ENCODE measurements around the gene KDM2B.

KDM2B gene

DNA sequence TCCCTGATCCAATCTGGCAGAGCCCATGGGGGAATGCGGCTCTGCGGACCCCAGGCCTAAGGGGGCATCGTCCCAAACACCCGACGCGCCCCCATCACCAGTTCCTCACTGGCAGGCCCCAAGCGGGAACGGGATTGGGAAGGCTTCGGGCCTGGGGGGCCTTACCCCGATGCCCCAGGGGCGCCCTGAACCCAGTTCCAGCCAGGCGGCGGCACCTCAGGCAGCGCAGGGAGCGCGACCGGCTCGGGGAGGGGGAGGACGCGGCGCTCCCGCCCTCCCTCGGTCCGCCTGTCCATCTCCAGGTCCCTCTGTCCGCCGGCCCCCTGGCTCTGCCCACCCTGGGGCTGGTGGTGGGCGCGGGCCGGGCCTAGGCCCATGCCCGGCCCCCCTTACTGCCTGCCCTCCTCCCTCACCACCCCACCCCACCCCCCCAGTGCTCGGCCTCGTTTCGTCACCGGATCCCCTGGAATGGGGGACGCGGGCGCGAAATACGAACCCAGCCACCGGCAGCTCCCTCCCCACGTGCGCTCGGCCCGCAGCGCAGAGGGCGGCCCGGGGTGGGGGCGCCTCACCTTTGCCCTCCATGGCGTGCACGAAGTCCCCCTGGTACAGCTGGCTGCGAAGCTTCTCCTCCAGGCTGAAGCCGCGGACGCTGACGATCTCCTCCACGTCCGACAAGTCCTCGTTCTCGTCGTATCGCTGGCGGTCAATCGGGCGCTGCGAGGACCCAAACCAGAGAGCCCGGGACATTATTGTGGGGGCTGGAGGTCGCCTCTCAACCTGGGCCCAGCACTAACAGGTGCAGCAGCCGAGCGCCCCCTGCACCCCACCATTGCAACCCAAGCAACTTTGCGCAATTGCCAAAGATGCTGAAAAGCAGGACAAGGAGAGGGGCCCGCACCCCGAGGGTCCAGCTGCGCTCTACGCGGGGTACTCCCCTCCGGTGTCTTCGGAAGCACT, 2.3 kb downstream of the KDM2B start:
- TF ChIP-seq CTCF (IDR thresholded peaks at IDR 0.05; ENCODE audit: low read depth, low read length) = peak; percentile 6
- H3K4me3 ChIP-seq (ENCODE audit: low read depth, low read length) = peak overlapping the region; percentile 51
- no peak for DNase-seq (ENCODE audit: low read depth, low spot score)

DNA sequence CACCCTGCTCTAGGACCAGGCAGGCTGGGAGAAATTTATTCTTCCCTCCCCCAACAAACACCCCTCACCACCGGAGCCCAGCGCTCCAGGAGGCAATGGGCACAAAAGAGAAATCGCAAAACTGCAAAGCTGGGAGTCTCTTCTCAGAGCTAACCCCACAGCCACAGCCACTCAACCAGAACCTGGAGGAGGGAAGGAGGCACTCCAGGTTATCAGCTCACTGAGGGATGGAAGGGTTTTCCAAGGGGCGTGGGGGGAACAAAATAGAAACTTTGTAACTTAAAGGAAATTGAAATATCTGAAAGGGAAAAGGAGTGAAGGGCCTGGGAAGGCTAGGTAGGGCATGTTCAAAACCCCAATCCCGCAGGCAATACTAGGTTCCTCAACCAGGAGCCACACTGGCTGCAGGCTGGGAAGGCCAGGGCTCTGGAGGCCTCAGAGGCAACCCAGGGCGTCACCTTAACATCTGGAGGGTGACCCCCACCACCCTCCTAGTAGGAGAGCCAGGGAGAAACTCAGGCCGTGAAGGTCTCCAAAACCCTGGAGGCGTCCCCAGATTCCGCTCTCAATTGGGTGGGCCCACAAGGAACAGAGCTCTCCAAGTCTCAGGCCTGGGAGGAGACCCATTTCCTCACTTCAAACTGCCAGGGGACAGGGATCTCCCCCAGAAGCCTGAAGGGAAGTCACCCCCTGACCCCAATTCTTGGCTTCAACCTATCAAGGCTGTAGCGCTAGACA, 3.2 kb downstream of the KDM2B start:
- in situ Hi-C loops (cut with HindIII; ENCODE audit: low sequenced_read_pairs) = no loop called here
- no peak overlapping the region for H3K4me3 ChIP-seq (ENCODE audit: low read depth, low read length)
- DNase-seq (ENCODE audit: low read depth, low spot score) = no peak
- no peak for TF ChIP-seq CTCF (IDR thresholded peaks at IDR 0.05; ENCODE audit: low read depth, low read length)

More for the DNA sequence above, 2.3 kb downstream of the KDM2B start:
- in situ Hi-C loops (cut with HindIII; ENCODE audit: low sequenced_read_pairs) = no loop called here

- no peak for TF ChIP-seq CTCF (IDR thresholded peaks at IDR 0.05; ENCODE audit: low read depth, low read length)
- DNase-seq (ENCODE audit: low read depth, low spot score) = peak; percentile 84
- no peak overlapping the region for H3K4me3 ChIP-seq (ENCODE audit: low read depth, low read length)
- in situ Hi-C loops (cut with HindIII; ENCODE audit: low sequenced_read_pairs) = no loop called here
Measured at GRCh38 chr12:121576851-121577391, 3.9 kb downstream of the KDM2B start.

GRCh38 chr12:121575952-121576625, 4.7 kb downstream of the KDM2B start:
- in situ Hi-C loops (cut with HindIII; ENCODE audit: low sequenced_read_pairs) = no loop called here
- H3K4me3 ChIP-seq (ENCODE audit: low read depth, low read length) = no peak overlapping the region
- no peak for TF ChIP-seq CTCF (IDR thresholded peaks at IDR 0.05; ENCODE audit: low read depth, low read length)
- peak; percentile 36 for DNase-seq (ENCODE audit: low read depth, low spot score)

- in situ Hi-C loops (cut with HindIII; ENCODE audit: low sequenced_read_pairs) = no loop called here
- H3K4me3 ChIP-seq (ENCODE audit: low read depth, low read length) = no peak overlapping the region
- no peak for DNase-seq (ENCODE audit: low read depth, low spot score)
- no peak for TF ChIP-seq CTCF (IDR thresholded peaks at IDR 0.05; ENCODE audit: low read depth, low read length)
Measured at GRCh38 chr12:121575051-121575450, 5.8 kb downstream of the KDM2B start.

DNA sequence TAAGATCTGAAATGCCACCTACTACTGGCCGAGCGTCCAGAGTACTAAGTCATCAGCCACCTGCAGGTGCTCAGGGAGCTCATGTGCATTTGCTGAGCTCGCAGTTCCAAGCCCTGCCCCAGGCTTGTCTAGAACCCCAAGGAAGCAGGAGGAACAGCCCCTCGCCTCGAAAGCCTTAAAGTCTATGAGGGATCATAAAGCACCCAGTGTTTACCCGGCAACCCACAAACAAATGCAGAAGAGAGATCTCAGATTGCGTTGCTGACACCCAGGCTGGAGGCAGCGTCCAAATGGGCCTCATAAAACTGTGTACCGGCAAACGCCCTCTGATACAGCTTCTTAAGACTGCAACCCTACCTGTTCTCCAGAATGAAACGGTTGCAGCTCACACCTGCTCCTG, 6.8 kb downstream of the KDM2B start:
- in situ Hi-C loops (cut with HindIII; ENCODE audit: low sequenced_read_pairs) = no loop called here

More for the DNA sequence above, 6.8 kb downstream of the KDM2B start:
- TF ChIP-seq CTCF (IDR thresholded peaks at IDR 0.05; ENCODE audit: low read depth, low read length) = no peak
- no peak for DNase-seq (ENCODE audit: low read depth, low spot score)
- no peak overlapping the region for H3K4me3 ChIP-seq (ENCODE audit: low read depth, low read length)

All from astrocyte of the spinal cord (primary cell).